Measurements from ENCODE around the gene PRR30. TPM values are rescaled to one million over a fixed set of nuclear protein-coding genes. Genes with fewer than 3 reads are reported as not detected.

Gene PRR30
- total RNA-seq: not detected in 2 replicates

DNA sequence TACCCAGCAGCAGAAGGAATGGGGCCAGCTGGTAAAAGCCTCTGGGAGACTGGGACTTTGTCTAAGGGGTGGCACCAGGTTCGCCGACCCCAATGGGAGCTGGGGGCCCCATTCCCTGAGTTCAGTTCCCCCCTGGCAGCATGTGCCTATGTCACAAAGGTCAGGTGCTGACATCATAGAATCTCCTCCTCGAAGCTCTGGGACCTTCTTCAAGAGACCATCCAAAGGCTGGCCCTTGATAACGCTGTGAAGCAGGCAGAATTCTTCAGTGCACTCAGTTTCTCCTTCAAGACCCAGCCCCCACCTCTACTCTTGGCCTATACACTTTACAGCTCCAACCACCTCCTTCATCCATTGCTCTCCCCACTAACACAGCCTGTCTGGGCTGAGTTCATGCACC is at the start of gene PRR30:
Gene PRR30, minus strand, starts transcription at position 101 of the 400 bp plus-strand sequence. CDS start 1,081 bp downstream, outside the sequence.

GRCh38 chr2:27148801-27149439 is 9.7 kb upstream of the PRR30 start, which contains the start of gene TCF23:
Gene TCF23 (plus strand): TSS chr2:27149004. CDS start chr2:27149134, 130 bp downstream.

DNA sequence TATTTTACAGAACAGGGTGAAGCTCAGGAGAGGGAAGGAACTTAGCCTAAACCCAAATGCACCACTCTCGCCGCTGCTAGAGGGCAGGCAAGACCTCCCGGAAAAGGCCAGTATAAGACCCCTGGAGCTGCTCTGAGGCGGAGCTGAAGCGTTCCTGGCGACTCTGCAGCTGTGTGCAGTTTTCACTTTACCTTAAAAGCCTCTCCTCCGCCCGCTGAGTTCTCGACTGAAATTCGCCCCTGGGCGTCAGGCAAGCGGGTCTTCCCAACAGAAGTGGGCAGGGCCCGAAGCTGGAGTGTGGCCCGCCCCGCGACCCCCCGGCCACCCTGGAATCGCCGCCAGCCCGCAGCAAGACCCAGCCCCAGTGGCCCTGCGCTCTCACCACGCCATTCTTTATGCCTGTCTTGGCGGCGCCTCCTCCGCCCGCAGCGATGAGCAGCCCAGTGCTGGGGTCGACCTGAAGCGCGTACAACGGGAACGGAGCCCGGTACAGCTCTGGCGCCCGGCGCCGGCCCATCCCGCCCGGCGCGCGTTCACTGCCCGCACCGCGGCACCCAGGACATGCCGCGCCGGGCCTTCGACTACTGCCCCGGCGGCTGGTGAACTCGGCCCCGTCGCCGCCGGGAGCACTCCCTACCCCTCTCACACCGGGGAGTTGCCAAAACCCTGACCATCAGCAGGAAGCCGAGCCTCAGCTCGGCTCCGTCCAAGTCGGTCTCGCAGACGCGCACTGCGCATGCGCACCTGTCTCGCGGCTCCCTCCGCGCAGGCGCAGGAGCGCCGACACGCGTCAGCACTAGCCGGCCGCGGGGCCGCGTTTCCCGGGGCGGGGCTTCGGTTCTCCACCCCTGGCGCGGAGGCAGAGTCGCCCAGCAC is 5.1 kb downstream of the PRR30 start, which contains the start of gene PREB:
Gene PREB, minus strand, starts transcription at position 732 of the 876 bp plus-strand sequence. Its CDS starts 215 bp downstream, at position 517.

GRCh38 chr2:27123302-27124150 is 15.7 kb downstream of the PRR30 start, which contains the start of gene ABHD1:
Gene ABHD1 (plus strand): TSS chr2:27123815. CDS start chr2:27123949, 134 bp downstream.

GRCh38 chr2:27118525-27119329 is 20.5 kb downstream of the PRR30 start, which contains the start of gene CGREF1:
Gene CGREF1 (minus strand): TSS chr2:27119128. CDS start chr2:27104366, 14,762 bp downstream.

Other genes with a start within 250 kb of the PRR30 start
- 0.65 and 1.1 TPM in 2 replicates for gene MAPRE3, start 168.8 kb downstream of the PRR30 start, total RNA-seq
- gene TMEM214, start 106.4 kb downstream of the PRR30 start, total RNA-seq: 20.5 and 21.9 TPM in 2 replicates
- gene AGBL5, start 87.7 kb downstream of the PRR30 start, total RNA-seq: 15.7 and 17.2 TPM in 2 replicates
- 429 and 623 TPM in 2 replicates for gene OST4, start 67.8 kb downstream of the PRR30 start, total RNA-seq
- 1.9 and 6.1 TPM in 2 replicates for gene EMILIN1, start 60.8 kb downstream of the PRR30 start, total RNA-seq
- gene KHK, start 52.6 kb downstream of the PRR30 start, total RNA-seq: 1.3 and 5.2 TPM in 2 replicates
- gene CGREF1, start 20.3 kb downstream of the PRR30 start, total RNA-seq: 3.6 and 4.7 TPM in 2 replicates
- not detected in 2 replicates for gene ABHD1, start 15.6 kb downstream of the PRR30 start, total RNA-seq
- gene PREB, start 4.8 kb downstream of the PRR30 start, total RNA-seq: 44.2 and 44.5 TPM in 2 replicates
- not detected in 2 replicates for gene TCF23, start 9.6 kb upstream of the PRR30 start, total RNA-seq
- 137 and 156 TPM in 2 replicates for gene ATRAID, start 72.6 kb upstream of the PRR30 start, total RNA-seq
- 35.4 and 43.8 TPM in 2 replicates for gene SLC5A6, start 72.9 kb upstream of the PRR30 start, total RNA-seq
- 27.2 and 31.5 TPM in 2 replicates for gene CAD, start 78.0 kb upstream of the PRR30 start, total RNA-seq
- gene SLC30A3, start 123.6 kb upstream of the PRR30 start, total RNA-seq: 0.32 TPM in 1 of 2 replicates, not detected in the other
- not detected in 2 replicates for gene DNAJC5G, start 136.0 kb upstream of the PRR30 start, total RNA-seq
- under 0.01 TPM in 1 of 2 replicates, not detected in the other for gene TRIM54, start 143.0 kb upstream of the PRR30 start, total RNA-seq
- 0.46 TPM in 1 of 2 replicates, not detected in the other for gene UCN, start 169.0 kb upstream of the PRR30 start, total RNA-seq
- 37.7 and 61.9 TPM in 2 replicates for gene MPV17, start 183.7 kb upstream of the PRR30 start, total RNA-seq
- gene GTF3C2, start 217.4 kb upstream of the PRR30 start, total RNA-seq: 20.4 and 27.3 TPM in 2 replicates
- 29.6 and 35.9 TPM in 2 replicates for gene EIF2B4, start 230.9 kb upstream of the PRR30 start, total RNA-seq
- gene SNX17, start 231.2 kb upstream of the PRR30 start, total RNA-seq: 136 and 162 TPM in 2 replicates
- 5.8 and 7.8 TPM in 2 replicates for gene ZNF513, start 241.3 kb upstream of the PRR30 start, total RNA-seq